IPS-18c (cell line): ENCODE measurements around the gene KLK6.
"Not testable (repeated sequence)": the region's sequence is repeated elsewhere in the genome, so short reads cannot be mapped to it uniquely, and the experiment has no call there.

Experiments
- H3K4me3 ChIP-seq: 2 replicates; pipeline ENCODE4 v1.7.0; 2013; ENCODE audit warnings: low read depth, mild to moderate bottlenecking, low read length, moderate library complexity; ENCODE audit not compliant: insufficient read depth
- H3K9me3 ChIP-seq: one replicate; pipeline ENCODE4 v1.6.1; 2013; ENCODE audit warnings: mild to moderate bottlenecking, low read length, moderate library complexity; ENCODE audit not compliant: control insufficient read depth, insufficient read depth

Gene KLK6

GRCh38 chr19:51000981-51001380 lies 31.6 kb upstream of the KLK6 start:
- Histone ChIP-seq H3K4me3 (peak overlapping the region; percentile 34; the same call in 1 of the 2 replicates), H3K9me3 (no peaks in the 10 kb centered on the region)

DNA sequence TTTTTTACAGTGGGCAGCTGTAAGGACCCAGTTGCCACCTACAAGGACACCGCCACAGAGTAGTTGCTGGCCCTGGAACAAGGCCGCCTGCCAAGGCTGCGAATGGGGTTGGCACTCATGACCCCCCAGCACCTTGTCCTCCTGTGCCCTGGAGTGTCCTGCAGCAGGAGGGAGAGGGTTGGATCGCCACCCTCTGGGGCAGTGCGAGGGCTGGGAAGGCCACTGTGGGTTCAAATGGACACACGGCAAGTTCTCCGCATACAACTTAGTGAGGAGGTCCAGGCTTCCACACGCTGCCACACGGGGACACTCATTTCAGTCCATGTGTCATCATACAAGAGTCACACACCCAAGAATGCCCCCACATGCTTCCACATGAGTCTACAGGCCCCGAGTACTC lies 31.0 kb upstream of the KLK6 start:
- no peak overlapping the region for H3K4me3 ChIP-seq
- no peaks in the 10 kb centered on the region for H3K9me3 ChIP-seq

- no peaks in the 10 kb centered on the region for H3K9me3 ChIP-seq
- no peak overlapping the region for H3K4me3 ChIP-seq
These were observed 29.3 kb upstream of the KLK6 start for GRCh38 chr19:50998686-50999085.

DNA sequence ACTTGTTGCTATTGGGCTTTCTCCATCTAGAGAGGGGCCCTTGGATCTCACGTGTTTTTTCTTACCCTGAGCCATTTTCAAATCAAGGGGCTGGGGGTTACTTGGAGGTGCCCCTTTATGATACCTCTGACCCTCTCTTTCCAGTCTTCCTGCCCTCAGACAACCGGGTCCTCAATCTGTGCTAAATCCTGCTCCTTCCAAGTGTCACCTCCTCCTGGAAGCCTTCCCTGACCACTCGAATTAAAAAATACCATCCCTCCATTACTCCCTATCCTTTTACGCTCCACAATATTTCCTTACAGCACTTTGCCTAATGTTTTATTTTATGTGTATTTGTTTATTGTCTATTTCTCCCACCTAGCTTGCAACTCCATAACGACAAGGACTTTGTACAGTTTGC lies 28.7 kb upstream of the KLK6 start:
- no peaks in the 10 kb centered on the region for H3K9me3 ChIP-seq
- H3K4me3 ChIP-seq: no peak overlapping the region

GRCh38 chr19:50994129-50994528 lies 24.7 kb upstream of the KLK6 start:
- no peaks in the 10 kb centered on the region for H3K9me3 ChIP-seq
- H3K4me3 ChIP-seq: no peak overlapping the region

DNA sequence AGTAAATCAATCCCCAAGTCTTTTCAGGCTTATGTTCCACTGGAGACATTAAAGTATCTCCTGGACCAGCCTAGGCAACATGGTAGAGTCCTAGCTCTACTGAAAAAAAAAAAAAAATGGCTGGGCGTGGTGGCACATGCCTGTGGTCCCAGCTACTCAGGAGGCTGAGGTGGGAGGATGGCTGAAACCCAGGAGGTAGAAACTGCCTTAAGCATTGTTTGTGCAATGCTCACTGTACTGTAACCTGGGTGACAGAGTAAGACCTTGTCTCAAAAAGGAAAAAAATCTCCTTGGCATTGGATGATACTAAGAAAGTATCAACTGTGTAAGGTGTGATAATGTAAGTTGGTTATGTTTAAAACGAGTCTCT lies 23.3 kb upstream of the KLK6 start:
- H3K9me3 ChIP-seq: no peaks in the 10 kb centered on the region
- no peak overlapping the region for H3K4me3 ChIP-seq

- not testable (repeated sequence) for H3K4me3 ChIP-seq, H3K9me3 ChIP-seq
These were observed 15.0 kb upstream of the KLK6 start for GRCh38 chr19:50984416-50984815.

DNA sequence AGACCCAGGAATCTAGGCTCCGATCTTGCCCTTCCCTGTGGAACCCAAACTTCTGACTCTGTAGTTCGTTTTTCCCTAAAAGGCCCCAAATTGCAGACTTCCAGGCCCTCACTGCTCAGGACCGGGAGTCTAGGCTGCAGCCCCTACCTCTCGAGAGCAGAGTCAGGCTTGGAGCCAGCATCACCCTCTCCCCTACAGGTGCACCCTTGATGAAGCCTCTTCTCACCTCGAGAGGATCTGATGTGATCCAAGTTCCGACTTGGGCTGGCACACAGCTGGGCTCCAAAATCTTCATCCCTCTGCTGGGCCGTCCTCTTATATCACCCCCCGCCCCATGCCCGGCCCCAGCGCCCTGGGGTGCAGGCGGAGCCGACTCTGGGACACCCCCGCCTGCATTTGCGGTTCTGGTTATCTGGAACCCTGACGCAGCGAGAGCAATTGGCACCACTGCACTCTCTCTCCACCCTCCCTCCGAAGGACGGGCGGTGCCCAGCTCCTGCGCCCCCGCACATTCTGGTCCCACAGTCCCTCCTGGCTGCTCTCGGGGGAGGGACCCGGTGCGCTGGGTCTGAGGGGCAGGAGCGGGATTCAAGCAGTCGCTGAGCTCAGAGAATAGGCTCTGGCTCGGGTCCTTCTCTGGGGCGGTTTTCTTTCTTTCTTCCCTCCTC lies 14.4 kb upstream of the KLK6 start, which contains the start of gene KLK7:
TSS of gene KLK7 (minus strand) at position 293 of the 668 bp plus-strand sequence. CDS start 1,518 bp downstream, outside the sequence.
- peak within 1 kb of the TSS; percentile 40; the same call in 1 of the 2 replicates for H3K4me3 ChIP-seq

GRCh38 chr19:50982186-50982585 lies 12.8 kb upstream of the KLK6 start:
- no peak overlapping the region for H3K4me3 ChIP-seq
- H3K9me3 ChIP-seq: peaks cover 4% of the 10 kb centered on the region

More for the DNA sequence above, 14.4 kb upstream of the KLK6 start, which contains the start of gene KLK7:
- peaks cover 4% of the 10 kb centered on the region for H3K9me3 ChIP-seq

GRCh38 chr19:50981587-50982146 lies 12.3 kb upstream of the KLK6 start:
- no peak overlapping the region for H3K4me3 ChIP-seq
- H3K9me3 ChIP-seq: peaks cover 4% of the 10 kb centered on the region

GRCh38 chr19:50980208-50980607 lies 10.8 kb upstream of the KLK6 start:
- Histone ChIP-seq H3K9me3 (peaks cover 4% of the 10 kb centered on the region), H3K4me3 (no peak overlapping the region)

DNA sequence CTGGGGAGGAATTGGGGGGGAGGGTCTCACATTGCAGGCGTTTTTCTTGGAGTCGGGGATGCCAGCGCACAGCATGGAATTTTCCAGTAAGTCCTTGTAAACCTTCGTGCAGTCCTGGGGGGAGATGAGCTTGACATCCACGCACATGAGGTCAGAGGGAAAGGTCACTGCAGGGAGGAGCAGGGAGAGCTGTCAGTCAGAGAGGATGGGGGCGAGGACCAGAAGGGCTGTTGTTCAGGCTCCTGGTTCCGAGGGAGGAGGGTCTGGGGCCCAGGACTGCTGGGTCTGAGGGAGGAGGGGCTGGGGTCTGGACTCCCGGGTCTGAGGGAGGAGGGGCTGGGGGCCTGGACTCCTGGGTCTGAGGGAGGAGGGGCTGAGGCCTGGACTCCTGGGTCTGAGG lies 10.4 kb upstream of the KLK6 start:
- H3K4me3 ChIP-seq: no peak overlapping the region
- peaks cover 4% of the 10 kb centered on the region for H3K9me3 ChIP-seq

DNA sequence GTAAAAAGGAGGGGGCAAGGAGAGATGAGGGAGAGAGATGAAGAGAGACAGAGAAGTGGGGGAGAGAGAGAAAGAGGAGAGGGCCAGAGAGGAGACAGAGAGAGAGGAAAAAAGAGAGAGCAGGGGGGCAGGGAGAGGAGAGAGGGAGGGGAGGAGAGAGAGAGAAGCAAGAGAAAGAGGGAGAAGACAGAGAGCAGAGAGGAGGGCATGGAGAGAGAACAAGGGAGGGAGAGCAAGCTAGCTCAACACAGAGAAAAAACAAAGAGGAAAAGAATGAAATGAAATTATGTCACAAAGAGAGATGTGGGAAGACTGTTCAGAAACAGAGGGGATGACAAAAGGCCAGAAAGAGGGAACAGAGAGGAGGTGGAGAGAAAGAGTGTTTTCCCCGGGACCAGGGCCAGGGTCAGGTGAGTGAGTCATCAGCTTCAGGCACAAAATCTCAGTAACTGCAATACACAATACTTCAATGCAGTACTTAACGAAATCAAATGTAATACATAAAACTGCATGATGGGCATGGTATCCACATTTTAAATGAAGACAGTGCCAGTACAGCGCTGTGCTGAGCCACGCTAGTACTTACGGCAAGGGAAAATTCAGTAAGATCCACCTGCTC lies 9.5 kb upstream of the KLK6 start:
- H3K4me3 ChIP-seq: no peak overlapping the region
- H3K9me3 ChIP-seq: peaks cover 4% of the 10 kb centered on the region

DNA sequence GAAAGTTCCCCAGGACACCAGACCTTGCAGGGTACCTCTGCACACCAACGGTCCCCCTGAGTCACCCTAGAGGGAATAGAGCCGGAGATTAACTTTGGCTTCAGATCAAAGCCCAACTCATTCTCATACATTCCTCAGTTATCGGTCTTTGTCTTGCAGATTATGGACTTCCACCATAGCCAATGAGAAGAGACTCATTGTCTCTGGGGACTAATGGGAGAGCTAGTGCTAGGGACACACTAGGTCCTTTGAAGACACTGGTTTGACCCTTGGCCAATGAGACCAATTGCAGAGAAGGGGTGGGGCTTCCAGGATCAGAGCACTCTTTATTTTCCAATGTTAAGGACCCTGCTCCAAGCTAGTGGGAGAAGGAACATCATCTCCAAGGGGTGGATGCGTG lies 8.2 kb upstream of the KLK6 start:
- peaks cover 4% of the 10 kb centered on the region for H3K9me3 ChIP-seq
- no peak overlapping the region for H3K4me3 ChIP-seq

DNA sequence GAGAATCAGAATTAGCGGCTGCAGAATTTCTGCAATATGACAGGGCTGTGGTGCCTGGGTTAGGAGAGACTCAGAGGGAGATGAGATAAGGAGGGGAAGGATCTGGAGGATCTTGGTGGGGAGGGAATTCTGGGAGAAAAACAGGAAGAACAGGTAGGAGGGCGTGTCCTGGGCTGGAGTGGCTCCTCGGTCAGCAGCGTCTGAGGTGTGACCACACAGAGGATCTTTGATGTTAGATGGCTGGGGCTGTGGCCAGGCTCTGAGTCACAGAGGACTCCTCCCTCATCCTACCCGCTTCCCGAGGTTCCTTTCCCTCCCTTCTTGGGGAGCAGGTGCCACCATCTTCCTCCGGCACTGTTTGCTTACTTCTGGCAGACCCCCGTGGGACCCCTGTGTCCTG lies 6.4 kb upstream of the KLK6 start:
- Histone ChIP-seq H3K4me3 (no peak overlapping the region), H3K9me3 (peaks cover 6% of the 10 kb centered on the region)

- Histone ChIP-seq H3K4me3 (no peak overlapping the region), H3K9me3 (peaks cover 4% of the 10 kb centered on the region)
These were observed 5.5 kb upstream of the KLK6 start for GRCh38 chr19:50974702-50975556.

DNA sequence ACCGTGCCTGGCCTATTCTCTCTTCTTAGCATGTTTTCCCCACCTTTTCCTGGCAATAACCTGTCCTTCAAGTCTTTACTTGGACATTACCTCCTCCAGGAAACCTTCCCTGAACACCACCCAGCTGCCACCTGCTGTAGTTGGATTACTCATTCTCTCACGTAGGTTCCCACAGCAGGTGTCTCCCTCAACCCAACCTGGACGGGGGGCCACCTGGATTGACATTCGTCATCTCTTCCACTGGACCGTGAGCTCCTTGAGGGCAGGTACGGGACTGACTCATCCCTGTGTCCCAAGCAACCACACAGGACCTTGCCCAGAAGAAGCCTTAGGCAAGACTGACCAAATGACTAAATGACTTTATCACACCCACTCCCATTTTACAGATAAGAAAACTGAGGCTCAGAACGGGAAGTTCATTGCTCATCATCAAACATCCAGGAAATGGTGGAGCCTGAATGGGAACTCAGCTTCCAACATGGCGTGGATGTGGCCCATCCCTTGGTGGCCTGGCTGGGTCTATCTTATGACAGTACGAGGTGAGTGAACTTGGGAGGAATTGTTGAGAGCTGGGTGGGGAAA lies 3.5 kb upstream of the KLK6 start:
- peaks cover 2% of the 10 kb centered on the region for H3K9me3 ChIP-seq
- no peak overlapping the region; the same call in 1 of the 2 replicates for H3K4me3 ChIP-seq
